ENCODE measurements around the gene NCKAP5.
A peak's percentile ranks its signal among the peaks of the same experiment; 100 is the strongest.

NCKAP5 gene

DNA sequence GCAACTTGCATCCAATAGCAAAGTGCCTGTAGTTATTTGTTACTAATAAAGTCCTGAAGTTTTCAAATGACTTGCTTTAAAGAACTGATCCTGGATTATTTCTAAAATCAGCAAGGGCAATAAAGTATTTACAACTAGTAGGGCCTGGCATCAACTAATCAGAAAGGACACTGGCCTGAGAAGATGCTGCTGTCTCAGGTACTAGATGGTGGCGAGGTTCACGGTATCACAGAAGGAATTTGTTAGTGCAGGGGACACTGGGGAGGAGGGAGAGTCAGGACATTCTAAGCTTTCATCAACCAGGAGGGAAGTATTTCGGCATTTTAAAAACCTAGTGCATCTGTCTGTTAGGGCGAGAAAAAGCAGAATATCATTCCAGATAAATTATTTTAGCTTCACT is 458.1 kb downstream of the NCKAP5 start:
- no peak for ATAC-seq (ENCODE audit: low read depth)
- H3K36me3 ChIP-seq (ENCODE audit: low read depth), result no peaks in the 10 kb centered on the region
- peaks cover 3% of the 10 kb centered on the region for H3K4me1 ChIP-seq (ENCODE audit: insufficient read depth, poor library complexity, severe bottlenecking)
- no peak overlapping the region for H3K27ac ChIP-seq (ENCODE audit: poor library complexity, severe bottlenecking)
- TF ChIP-seq, protein P1, sequence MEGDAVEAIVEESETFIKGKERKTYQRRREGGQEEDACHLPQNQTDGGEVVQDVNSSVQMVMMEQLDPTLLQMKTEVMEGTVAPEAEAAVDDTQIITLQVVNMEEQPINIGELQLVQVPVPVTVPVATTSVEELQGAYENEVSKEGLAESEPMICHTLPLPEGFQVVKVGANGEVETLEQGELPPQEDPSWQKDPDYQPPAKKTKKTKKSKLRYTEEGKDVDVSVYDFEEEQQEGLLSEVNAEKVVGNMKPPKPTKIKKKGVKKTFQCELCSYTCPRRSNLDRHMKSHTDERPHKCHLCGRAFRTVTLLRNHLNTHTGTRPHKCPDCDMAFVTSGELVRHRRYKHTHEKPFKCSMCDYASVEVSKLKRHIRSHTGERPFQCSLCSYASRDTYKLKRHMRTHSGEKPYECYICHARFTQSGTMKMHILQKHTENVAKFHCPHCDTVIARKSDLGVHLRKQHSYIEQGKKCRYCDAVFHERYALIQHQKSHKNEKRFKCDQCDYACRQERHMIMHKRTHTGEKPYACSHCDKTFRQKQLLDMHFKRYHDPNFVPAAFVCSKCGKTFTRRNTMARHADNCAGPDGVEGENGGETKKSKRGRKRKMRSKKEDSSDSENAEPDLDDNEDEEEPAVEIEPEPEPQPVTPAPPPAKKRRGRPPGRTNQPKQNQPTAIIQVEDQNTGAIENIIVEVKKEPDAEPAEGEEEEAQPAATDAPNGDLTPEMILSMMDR (IDR thresholded peaks at IDR 0.05; ENCODE audit: poor library complexity, severe bottlenecking), result no peak
- no peaks in the 10 kb centered on the region for H3K27me3 ChIP-seq (ENCODE audit: insufficient read depth, poor library complexity, severe bottlenecking)
- H3K9me3 ChIP-seq (ENCODE audit: severe bottlenecking), result no peaks in the 10 kb centered on the region
- no peak for DNase-seq (ENCODE audit: low spot score)
- no peak overlapping the region for H3K4me3 ChIP-seq (ENCODE audit: severe bottlenecking)

DNA sequence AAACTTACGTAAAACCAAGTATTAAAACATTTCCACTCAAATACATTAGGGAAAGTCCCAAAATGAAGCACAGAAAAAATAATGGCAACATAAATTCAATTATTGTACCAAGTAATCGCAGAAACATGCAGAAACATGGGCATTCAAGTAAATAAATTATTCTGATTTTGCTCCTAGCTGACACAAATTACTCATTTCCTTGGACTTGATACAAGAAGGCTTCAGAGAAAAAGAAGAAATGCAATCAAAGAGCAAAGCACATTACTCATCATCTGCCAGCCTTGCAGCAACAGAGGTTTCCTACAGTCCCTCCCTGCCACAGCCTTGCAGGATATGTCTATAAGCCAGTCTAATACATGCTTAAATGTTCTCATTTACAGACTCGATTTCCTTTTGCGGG is 458.5 kb downstream of the NCKAP5 start:
- DNase-seq (ENCODE audit: low spot score) (no peak), ATAC-seq (ENCODE audit: low read depth) (peak; percentile 86)
- Histone ChIP-seq H3K9me3 (ENCODE audit: severe bottlenecking) (no peaks in the 10 kb centered on the region), H3K27me3 (ENCODE audit: insufficient read depth, poor library complexity, severe bottlenecking) (no peaks in the 10 kb centered on the region), H3K27ac (ENCODE audit: poor library complexity, severe bottlenecking) (no peak overlapping the region), H3K36me3 (ENCODE audit: low read depth) (no peaks in the 10 kb centered on the region), H3K4me1 (ENCODE audit: insufficient read depth, poor library complexity, severe bottlenecking) (peaks cover 3% of the 10 kb centered on the region), H3K4me3 (ENCODE audit: severe bottlenecking) (no peak overlapping the region)
- TF ChIP-seq, protein P1 (IDR thresholded peaks at IDR 0.05; ENCODE audit: poor library complexity, severe bottlenecking), result no peak

DNA sequence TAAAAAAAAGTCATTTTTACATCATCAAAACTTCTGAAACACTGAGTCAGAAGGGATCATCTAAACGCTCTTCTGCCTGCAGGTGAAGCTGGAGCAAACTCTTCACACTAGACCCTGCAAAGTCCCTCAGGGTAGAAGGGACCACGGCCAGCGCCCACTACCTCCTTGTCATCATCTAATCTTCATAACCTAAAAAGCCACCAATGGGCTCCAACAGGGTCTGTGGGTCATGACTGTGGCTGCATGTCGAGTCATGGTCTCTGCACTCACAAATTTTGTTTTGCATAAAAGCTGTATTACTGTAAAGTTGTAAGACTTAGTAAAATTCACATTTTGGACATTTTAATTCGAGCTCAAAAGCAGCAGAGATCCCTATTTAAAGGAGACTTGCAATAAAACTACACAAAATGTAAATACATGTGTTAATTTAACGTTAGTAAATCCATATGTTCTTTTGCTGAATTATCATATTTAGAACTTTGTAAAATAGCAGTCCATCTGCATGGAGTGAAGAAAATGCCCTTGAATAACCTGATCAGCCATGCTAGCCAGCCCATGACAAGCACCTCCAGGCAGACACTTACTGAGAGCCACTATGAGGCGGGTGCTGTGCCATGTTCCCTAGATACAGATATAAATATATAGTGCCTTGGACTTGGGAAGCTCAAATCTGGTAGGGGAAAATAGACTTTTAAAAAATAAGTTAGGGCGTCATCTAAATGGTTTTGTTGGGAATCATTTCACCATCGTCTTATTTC is 461.0 kb downstream of the NCKAP5 start:
- Histone ChIP-seq H3K9me3 (ENCODE audit: severe bottlenecking) (no peaks in the 10 kb centered on the region), H3K4me3 (ENCODE audit: severe bottlenecking) (no peak overlapping the region), H3K27ac (ENCODE audit: poor library complexity, severe bottlenecking) (no peak overlapping the region), H3K4me1 (ENCODE audit: insufficient read depth, poor library complexity, severe bottlenecking) (peaks cover 3% of the 10 kb centered on the region), H3K27me3 (ENCODE audit: insufficient read depth, poor library complexity, severe bottlenecking) (no peaks in the 10 kb centered on the region), H3K36me3 (ENCODE audit: low read depth) (no peaks in the 10 kb centered on the region)
- TF ChIP-seq, protein P1 (IDR thresholded peaks at IDR 0.05; ENCODE audit: poor library complexity, severe bottlenecking), result no peak
- no peak for ATAC-seq (ENCODE audit: low read depth)
- no peak for DNase-seq (ENCODE audit: low spot score)

- no peak overlapping the region for H3K4me3 ChIP-seq (ENCODE audit: severe bottlenecking)
- H3K27me3 ChIP-seq (ENCODE audit: insufficient read depth, poor library complexity, severe bottlenecking), result no peaks in the 10 kb centered on the region
- no peaks in the 10 kb centered on the region for H3K36me3 ChIP-seq (ENCODE audit: low read depth)
- TF ChIP-seq, protein P1 (IDR thresholded peaks at IDR 0.05; ENCODE audit: poor library complexity, severe bottlenecking), result no peak
- ATAC-seq (ENCODE audit: low read depth) (no peak), DNase-seq (ENCODE audit: low spot score) (no peak)
- peaks cover 3% of the 10 kb centered on the region for H3K4me1 ChIP-seq (ENCODE audit: insufficient read depth, poor library complexity, severe bottlenecking)
- H3K27ac ChIP-seq (ENCODE audit: poor library complexity, severe bottlenecking), result no peak overlapping the region
- no peaks in the 10 kb centered on the region for H3K9me3 ChIP-seq (ENCODE audit: severe bottlenecking)
These were observed 463.4 kb downstream of the NCKAP5 start for GRCh38 chr2:133104871-133105270.

GRCh38 chr2:133098787-133099186 is 469.5 kb downstream of the NCKAP5 start:
- no peaks in the 10 kb centered on the region for H3K4me1 ChIP-seq (ENCODE audit: insufficient read depth, poor library complexity, severe bottlenecking)
- no peak for DNase-seq (ENCODE audit: low spot score)
- no peaks in the 10 kb centered on the region for H3K36me3 ChIP-seq (ENCODE audit: low read depth)
- H3K9me3 ChIP-seq (ENCODE audit: severe bottlenecking), result no peaks in the 10 kb centered on the region
- no peaks in the 10 kb centered on the region for H3K27me3 ChIP-seq (ENCODE audit: insufficient read depth, poor library complexity, severe bottlenecking)
- no peak for ATAC-seq (ENCODE audit: low read depth)
- no peak overlapping the region for H3K4me3 ChIP-seq (ENCODE audit: severe bottlenecking)
- TF ChIP-seq, protein P1 (IDR thresholded peaks at IDR 0.05; ENCODE audit: poor library complexity, severe bottlenecking), result no peak
- no peak overlapping the region for H3K27ac ChIP-seq (ENCODE audit: poor library complexity, severe bottlenecking)

All from RWPE2 (cell line).